SK-N-SH treated with all-trans-retinoic acid at 6 μM for 48 hours (cell line): ENCODE data around the gene FBXL16.

Source experiments
- BACH2 ChIP-seq: fragments of 250-450 bp; sonication (Bioruptor Pico); IDR thresholded peaks from 2 replicates; pipeline ENCODE4 v1.9.0; 2021; ENCODE audit warnings: mild to moderate bottlenecking, borderline replicate concordance
- CSDC2 ChIP-seq: fragments of 250-450 bp; sonication (Bioruptor Pico); IDR thresholded peaks from 2 replicates; pipeline ENCODE4 v1.5.0; 2020; ENCODE audit warnings: mild to moderate bottlenecking, moderate library complexity
- OSR1 ChIP-seq: fragments of 250-450 bp; sonication (Bioruptor Pico); IDR thresholded peaks from 2 replicates; pipeline ENCODE4 v1.8.0; 2022; ENCODE audit warnings: moderate library complexity, mild to moderate bottlenecking, inconsistent platforms
- TOX ChIP-seq: fragments of 250-450 bp; sonication (Bioruptor Pico); IDR thresholded peaks from 2 replicates; pipeline ENCODE4 v1.8.0; 2021; ENCODE audit warnings: mild to moderate bottlenecking, moderate library complexity, borderline replicate concordance
- ZFP3 ChIP-seq: fragments of 250-450 bp; sonication (Bioruptor Pico); IDR thresholded peaks from 2 replicates; pipeline ENCODE4 v1.5.0; 2020; ENCODE audit warnings: mild to moderate bottlenecking, moderate library complexity
- ZFP30 ChIP-seq: fragments of 450-650 bp; formaldehyde crosslinking; IDR thresholded peaks from 2 replicates; pipeline ENCODE4 v1.5.0; 2022; ENCODE audit warnings: mild to moderate bottlenecking, moderate library complexity
- ZNF8 ChIP-seq: fragments of 450-650 bp; formaldehyde crosslinking; IDR thresholded peaks from 2 replicates; pipeline ENCODE4 v1.5.0; 2020; ENCODE audit warnings: mild to moderate bottlenecking, moderate library complexity

- TF ChIP-seq OSR1 (no peak), ZFP30 (no peak), ZNF8 (CRISPR knock-in tag) (no peak), BACH2 (CRISPR knock-in tag) (no peak), CSDC2 (CRISPR knock-in tag) (no peak), ZFP3 (CRISPR knock-in tag) (no peak), TOX (CRISPR knock-in tag) (no peak)
These were observed 23.5 kb upstream of the FBXL16 start for GRCh38 chr16:728890-729744.
